GM23338 (cell line): ENCODE results near the gene NTF3. TPM values are rescaled to one million over a fixed set of nuclear protein-coding genes. Genes with fewer than 3 reads are reported as not detected.
A peak's percentile ranks its signal among the peaks of the same experiment; 100 is the strongest.

Source experiments
- ATAC-seq: fragments of 200-7000 bp; cut with Tn5 transposase; 3 replicates; pipeline ENCODE4 v1.9.1; 2020
- DNase-seq: peaks from one replicate; pipeline ENCODE4 v3.0.0-alpha.2; 2015; ENCODE audit warnings: low spot score
- H2AFZ ChIP-seq: fragments of 200-600 bp; sonication (generic); 2 replicates; pipeline ENCODE4 v1.8.0; 2016; ENCODE audit warnings: antibody characterized with exemption, mild to moderate bottlenecking, moderate library complexity
- H3F3A ChIP-seq: fragments of 200-600 bp; sonication (generic); replicated peaks from 2 replicates; pipeline ENCODE4 v1.8.0; 2017; ENCODE audit warnings: antibody characterized with exemption, mixed run types, low read depth
- H3K27ac ChIP-seq: fragments of 200-600 bp; sonication (generic); 2 replicates; pipeline ENCODE4 v1.6.1; 2016; ENCODE audit warnings: low read depth
- H3K27me3 ChIP-seq: fragments of 200-600 bp; sonication (generic); 2 replicates; pipeline ENCODE4 v1.8.0; 2016; ENCODE audit warnings: mild to moderate bottlenecking, mixed run types, moderate library complexity; ENCODE audit not compliant: insufficient read depth
- H3K36me3 ChIP-seq: fragments of 200-600 bp; sonication (generic); 2 replicates; pipeline ENCODE4 v1.8.0; 2016; ENCODE audit warnings: mild to moderate bottlenecking; ENCODE audit not compliant: insufficient read depth
- H3K4me1 ChIP-seq: fragments of 200-600 bp; sonication (generic); 2 replicates; pipeline ENCODE4 v1.8.0; 2016; ENCODE audit warnings: mild to moderate bottlenecking, moderate library complexity; ENCODE audit not compliant: insufficient read depth
- H3K4me2 ChIP-seq: fragments of 200-600 bp; sonication (generic); 2 replicates; pipeline ENCODE4 v1.7.1; 2017; ENCODE audit warnings: mixed run types
- H3K4me3 ChIP-seq: fragments of 200-600 bp; sonication (generic); 2 replicates; pipeline ENCODE4 v1.6.1; 2016; ENCODE audit warnings: mixed run types
- H3K79me2 ChIP-seq: fragments of 200-600 bp; sonication (generic); replicated peaks from 2 replicates; pipeline ENCODE4 v1.8.0; 2017; ENCODE audit warnings: mild to moderate bottlenecking; ENCODE audit not compliant: insufficient read depth
- H3K9me2 ChIP-seq: fragments of 200-600 bp; sonication (generic); 2 replicates; pipeline ENCODE4 v1.8.0; 2017; ENCODE audit not compliant: insufficient read depth
- H4K20me1 ChIP-seq: fragments of 200-600 bp; sonication (generic); replicated peaks from 2 replicates; pipeline ENCODE4 v1.8.0; 2017; ENCODE audit warnings: mild to moderate bottlenecking; ENCODE audit not compliant: insufficient read depth
- H3K27ac Mint-ChIP-seq: 2 replicates; pipeline ENCODE4 v1.8.0; 2020; ENCODE audit warnings: inconsistent platforms, mild to moderate bottlenecking, moderate library complexity, mixed read lengths
- H3K27me3 Mint-ChIP-seq: 3 replicates; pipeline ENCODE4 v1.8.0; 2022; ENCODE audit warnings: low read depth, mild to moderate bottlenecking, moderate library complexity, mixed read lengths, inconsistent platforms; ENCODE audit not compliant: insufficient read depth, poor library complexity
- H3K36me3 Mint-ChIP-seq: 3 replicates; pipeline ENCODE4 v1.8.0; 2021; ENCODE audit warnings: low read depth, mild to moderate bottlenecking, inconsistent platforms, moderate library complexity, mixed read lengths
- H3K4me1 Mint-ChIP-seq: 3 replicates; pipeline ENCODE4 v1.8.0; 2020; ENCODE audit warnings: mild to moderate bottlenecking, inconsistent platforms, mixed read lengths
- H3K4me3 Mint-ChIP-seq: 3 replicates; pipeline ENCODE4 v1.8.0; 2021; ENCODE audit warnings: moderate library complexity, mild to moderate bottlenecking, inconsistent platforms, mixed read lengths
- H3K9me3 Mint-ChIP-seq: 3 replicates; pipeline ENCODE4 v1.8.0; 2020; ENCODE audit warnings: moderate library complexity, mild to moderate bottlenecking, inconsistent platforms, mixed read lengths
- CREB1 ChIP-seq: fragments of 250-450 bp; sonication (Bioruptor Pico); IDR thresholded peaks from 2 replicates; pipeline ENCODE4 v1.5.0; 2020; ENCODE audit warnings: low read depth, mild to moderate bottlenecking, moderate library complexity
- ETS1 ChIP-seq: IDR thresholded peaks from 2 replicates; pipeline ENCODE4 v1.6.1; 2016; ENCODE audit warnings: antibody characterized with exemption
- EZH2phosphoT487 ChIP-seq: fragments of 200-600 bp; sonication (generic); IDR thresholded peaks from one replicate; pipeline ENCODE4 v1.8.1; 2018; ENCODE audit warnings: antibody characterized with exemption; ENCODE audit not compliant: unreplicated experiment
- JUNB ChIP-seq: IDR thresholded peaks from one replicate; pipeline ENCODE4 v1.6.1; 2016; ENCODE audit warnings: antibody characterized with exemption; ENCODE audit not compliant: unreplicated experiment
- NANOG ChIP-seq: IDR thresholded peaks from 2 replicates; pipeline ENCODE4 v1.6.1; 2016; ENCODE audit warnings: antibody characterized with exemption, borderline replicate concordance
- POLR2AphosphoS5 ChIP-seq: IDR thresholded peaks from 2 replicates; pipeline ENCODE4 v1.6.1; 2016; ENCODE audit warnings: antibody characterized with exemption, low read depth
- STAT1 ChIP-seq: IDR thresholded peaks from one replicate; pipeline ENCODE4 v1.6.1; 2016; ENCODE audit warnings: antibody characterized with exemption; ENCODE audit not compliant: unreplicated experiment
- ZNF114 ChIP-seq: fragments of 250-450 bp; sonication (Bioruptor Pico); IDR thresholded peaks from 2 replicates; pipeline ENCODE4 v1.5.0; 2020; ENCODE audit warnings: mild to moderate bottlenecking, moderate library complexity
- ZNF462 ChIP-seq: fragments of 250-450 bp; sonication (Bioruptor Pico); IDR thresholded peaks from 2 replicates; pipeline ENCODE4 v1.5.0; 2020; ENCODE audit warnings: mild to moderate bottlenecking, moderate library complexity
- polyA plus RNA-seq: library from polyadenylated mRNA; unstranded; fragments of >200 nt; fragmentation: Nextera tagmentation; extraction: Ambion mirVana; gene quantifications from 2 replicates; pipeline ENCODE4 v1.2.1, GENCODE V29; 2016
- total RNA-seq: library from RNA; depleted of rRNA; stranded (reverse); fragments of >200 nt; shearing (Covaris generic); gene quantifications from 2 replicates; pipeline ENCODE4 v1.2.3, GENCODE V29; 2014

Gene NTF3
- total and polyA plus RNA-seq, 2 experiments from 2014 or later: 1.2 TPM; not detected in 1

- Mint-ChIP-seq H3K27me3 (peaks cover 2% of the 10 kb centered on the region), H3K9me3 (no peaks in the 10 kb centered on the region), H3K4me1 (peaks cover 21% of the 10 kb centered on the region), H3K36me3 (no peaks in the 10 kb centered on the region; the same call in 2 of the 3 replicates), H3K4me3 (no peak overlapping the region), H3K27ac (no peak overlapping the region)
- H3K27me3 ChIP-seq: no peaks in the 10 kb centered on the region
- no peaks in the 10 kb centered on the region for H3F3A ChIP-seq
- H2AFZ ChIP-seq: no peak overlapping the region
- no peaks in the 10 kb centered on the region for H3K79me2 ChIP-seq
- no peaks in the 10 kb centered on the region for H3K36me3 ChIP-seq
- DNase-seq: no peak
- H3K4me2 ChIP-seq: no peak overlapping the region
- TF ChIP-seq NANOG (no peak), JUNB (no peak)
- peaks cover 12% of the 10 kb centered on the region; the same call in 1 of the 2 replicates for H3K4me1 ChIP-seq
- H3K4me3 ChIP-seq: no peak overlapping the region
- no peaks in the 10 kb centered on the region for H4K20me1 ChIP-seq
- no peaks in the 10 kb centered on the region for H3K9me2 ChIP-seq
- H3K27ac ChIP-seq: no peak overlapping the region
- peak; percentile 33 for ATAC-seq
Measured at GRCh38 chr12:5512601-5512970, 80.7 kb downstream of the NTF3 start.

GRCh38 chr12:5513406-5513805 lies 81.5 kb downstream of the NTF3 start:
- Histone ChIP-seq H3K4me2 (no peak overlapping the region), H2AFZ (no peak overlapping the region), H3K36me3 (no peaks in the 10 kb centered on the region), H3K9me2 (no peaks in the 10 kb centered on the region), H3K79me2 (no peaks in the 10 kb centered on the region), H3K4me3 (no peak overlapping the region), H3F3A (no peaks in the 10 kb centered on the region), H4K20me1 (no peaks in the 10 kb centered on the region), H3K4me1 (peaks cover 12% of the 10 kb centered on the region; the same call in 1 of the 2 replicates), H3K27ac (no peak overlapping the region), H3K27me3 (no peaks in the 10 kb centered on the region)
- H3K36me3 Mint-ChIP-seq: no peaks in the 10 kb centered on the region
- DNase-seq (no peak), ATAC-seq (no peak)
- no peak for TF ChIP-seq POLR2AphosphoS5
- TF ChIP-seq JUNB: no peak
- no peak for TF ChIP-seq ETS1
- TF ChIP-seq ZNF114: no peak
- H3K27ac Mint-ChIP-seq: no peak overlapping the region
- no peak overlapping the region for H3K4me3 Mint-ChIP-seq
- H3K4me1 Mint-ChIP-seq: peaks cover 23% of the 10 kb centered on the region
- peaks cover 2% of the 10 kb centered on the region for H3K27me3 Mint-ChIP-seq
- no peaks in the 10 kb centered on the region for H3K9me3 Mint-ChIP-seq

- H2AFZ ChIP-seq: no peak overlapping the region
- no peaks in the 10 kb centered on the region for H3K36me3 ChIP-seq
- no peaks in the 10 kb centered on the region for H3K9me2 ChIP-seq
- Mint-ChIP-seq H3K4me3 (no peak overlapping the region), H3K27ac (no peak overlapping the region), H3K4me1 (peaks cover 29% of the 10 kb centered on the region), H3K36me3 (no peaks in the 10 kb centered on the region), H3K9me3 (no peaks in the 10 kb centered on the region), H3K27me3 (peaks cover 2% of the 10 kb centered on the region)
- H3K4me1 ChIP-seq: peaks cover 15% of the 10 kb centered on the region; the same call in 1 of the 2 replicates
- H3K27me3 ChIP-seq: no peaks in the 10 kb centered on the region
- no peak for ATAC-seq
- DNase-seq: no peak
- H4K20me1 ChIP-seq: no peaks in the 10 kb centered on the region
- no peak overlapping the region for H3K4me2 ChIP-seq
- H3K27ac ChIP-seq: no peak overlapping the region
- no peak overlapping the region for H3K4me3 ChIP-seq
- no peaks in the 10 kb centered on the region for H3F3A ChIP-seq
- H3K79me2 ChIP-seq: no peaks in the 10 kb centered on the region
- no peak for TF ChIP-seq CREB1
- TF ChIP-seq POLR2AphosphoS5: no peak
- TF ChIP-seq EZH2phosphoT487: no peak
- TF ChIP-seq ZNF462 (CRISPR knock-in tag): no peak
- TF ChIP-seq JUNB: no peak
- TF ChIP-seq STAT1: no peak
Measured at GRCh38 chr12:5514016-5514415, 82.1 kb downstream of the NTF3 start.
